Activated CD4-positive, CD25-positive, alpha-beta regulatory T cell treated with anti-CD3 and anti-CD28 coated beads, Interleukin-2, amount 50 U/mL, for 24 hours (primary cell): Measurements from ENCODE around the gene FREM1.

ENCODE experiments used
- ATAC-seq, 2 donors: fragments of 150-1000 bp; cut with Tn5 transposase; one replicate each; pipeline ENCODE4 v1.10.0; 2021; ENCODE audit warnings: mild to moderate bottlenecking in 1 of 2, moderate library complexity in 1 of 2

Gene FREM1

GRCh38 chr9:14752871-14753270 lies 157.4 kb downstream of the FREM1 start:
- ATAC-seq, result no peak

DNA sequence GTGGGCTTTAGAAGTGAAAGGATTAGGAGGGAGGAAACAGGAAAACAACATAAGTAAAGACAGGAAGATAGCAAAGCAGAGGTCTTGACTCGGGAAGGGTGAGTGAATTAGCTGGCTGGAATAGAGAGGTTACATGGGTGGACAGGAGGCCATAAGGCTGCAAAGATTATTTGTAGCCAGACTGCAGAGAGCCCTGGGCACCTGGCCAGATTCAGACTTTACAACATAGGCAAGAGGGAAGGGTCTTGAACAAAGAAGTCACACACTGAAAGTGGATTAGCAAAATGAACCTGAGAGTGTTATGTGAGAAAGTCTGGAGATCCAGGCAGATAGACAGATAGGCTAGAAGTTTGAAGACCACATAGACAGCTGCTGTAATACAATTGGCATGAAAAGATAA lies 158.0 kb downstream of the FREM1 start:
- ATAC-seq, result no peak

- no peak for ATAC-seq
Measured at GRCh38 chr9:14750821-14751220, 159.4 kb downstream of the FREM1 start.

DNA sequence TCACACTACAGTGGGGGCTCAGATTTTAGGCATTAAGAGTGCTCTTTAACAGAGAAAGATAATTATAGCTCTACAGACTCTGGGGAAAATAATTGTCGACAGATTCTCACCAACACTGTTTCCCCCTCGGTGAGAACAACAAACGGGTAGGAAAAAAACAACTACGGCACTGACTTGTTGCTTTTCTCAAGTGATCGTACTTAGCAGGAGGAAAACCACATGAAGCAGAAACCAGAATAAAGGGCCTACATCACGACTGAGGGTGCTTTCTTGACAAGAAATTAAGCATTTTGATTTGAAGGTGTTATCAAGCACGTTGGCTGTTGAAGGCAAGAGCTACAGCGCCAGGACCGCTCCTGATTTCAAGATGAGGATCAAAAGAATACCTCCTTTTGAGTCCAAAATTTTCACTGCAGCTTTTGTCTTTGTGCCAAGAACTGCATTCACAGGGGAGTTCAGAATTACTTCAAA lies 160.5 kb downstream of the FREM1 start:
- no peak for ATAC-seq

DNA sequence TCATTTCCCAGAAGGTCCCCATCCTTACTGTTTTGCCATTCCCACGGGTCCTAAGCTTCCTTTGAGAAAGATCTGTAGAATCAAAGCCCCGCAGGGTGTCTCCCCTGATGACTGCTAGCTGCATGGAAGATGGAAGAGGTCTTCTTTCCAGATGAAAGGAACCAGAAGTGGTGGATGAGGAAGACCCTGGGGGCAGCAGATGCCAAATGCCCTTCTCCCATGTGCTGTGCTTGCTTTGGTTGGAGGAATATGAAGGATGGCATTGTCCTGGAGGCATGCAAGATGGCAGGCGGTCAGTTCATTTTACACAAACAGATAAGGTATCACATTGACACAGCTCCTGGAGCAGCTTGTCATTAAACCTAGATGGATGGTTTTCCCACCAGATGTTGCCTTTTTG lies 161.9 kb downstream of the FREM1 start:
- no peak for ATAC-seq

DNA sequence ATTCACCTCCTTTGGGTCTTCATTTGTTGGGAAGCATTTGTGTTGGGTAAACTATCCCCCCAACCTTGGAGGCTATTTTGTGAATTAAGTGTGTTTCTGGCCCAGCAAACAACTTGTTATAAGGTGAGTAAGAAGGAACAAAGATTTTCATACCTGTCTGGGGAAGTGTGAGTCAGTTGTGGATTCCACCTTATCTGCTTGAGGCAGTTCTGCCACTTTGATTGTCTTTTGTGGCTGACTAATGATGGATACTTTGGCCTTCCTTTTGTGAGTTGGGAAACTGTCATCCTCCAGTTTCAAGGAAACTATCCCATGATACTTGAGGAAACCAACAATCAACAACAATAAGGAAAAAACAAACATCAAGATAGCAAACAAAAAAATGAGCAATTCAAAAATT lies 163.1 kb downstream of the FREM1 start:
- ATAC-seq, result no peak

GRCh38 chr9:14746626-14747025 lies 163.6 kb downstream of the FREM1 start:
- no peak for ATAC-seq

GRCh38 chr9:14744768-14745167 lies 165.5 kb downstream of the FREM1 start:
- no peak for ATAC-seq

DNA sequence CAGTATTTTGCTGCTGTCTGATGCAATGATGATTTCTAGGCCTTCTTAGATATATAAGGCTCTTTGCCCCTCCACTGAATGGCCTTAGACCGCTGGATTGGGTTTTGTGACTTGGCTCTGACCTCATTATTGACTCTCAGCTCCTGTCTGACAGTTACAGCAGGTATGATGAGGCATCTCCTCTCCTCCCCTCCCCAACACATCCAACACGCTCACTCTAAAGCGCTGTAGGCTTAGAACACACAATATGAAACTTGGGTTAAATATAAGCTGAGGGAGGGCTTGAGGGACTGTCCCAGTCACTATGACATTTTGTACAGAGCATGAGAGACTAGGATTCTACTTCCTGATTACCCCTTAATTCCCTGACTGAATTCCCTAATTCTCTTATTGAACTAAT lies 168.9 kb downstream of the FREM1 start:
- ATAC-seq, result no peak

DNA sequence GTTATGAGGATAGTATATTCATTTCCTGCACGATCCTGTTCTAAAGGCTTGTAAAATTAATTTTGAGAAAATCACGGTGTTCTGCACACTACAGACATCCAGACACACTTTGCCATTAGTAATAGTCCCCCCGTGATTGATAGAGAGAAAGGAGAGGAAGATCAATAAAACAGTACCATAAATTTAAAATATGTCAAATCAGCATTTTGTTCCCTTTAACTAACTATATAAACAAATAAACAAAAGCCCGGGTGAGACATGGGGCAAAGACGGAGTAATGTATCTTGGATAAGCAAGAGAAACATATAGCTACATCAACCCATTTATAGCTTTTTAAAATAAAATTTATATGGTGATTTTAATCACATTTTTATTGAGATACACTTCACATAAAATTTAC lies 177.1 kb downstream of the FREM1 start:
- no peak for ATAC-seq

GRCh38 chr9:14731294-14731981 lies 178.8 kb downstream of the FREM1 start:
- no peak for ATAC-seq

DNA sequence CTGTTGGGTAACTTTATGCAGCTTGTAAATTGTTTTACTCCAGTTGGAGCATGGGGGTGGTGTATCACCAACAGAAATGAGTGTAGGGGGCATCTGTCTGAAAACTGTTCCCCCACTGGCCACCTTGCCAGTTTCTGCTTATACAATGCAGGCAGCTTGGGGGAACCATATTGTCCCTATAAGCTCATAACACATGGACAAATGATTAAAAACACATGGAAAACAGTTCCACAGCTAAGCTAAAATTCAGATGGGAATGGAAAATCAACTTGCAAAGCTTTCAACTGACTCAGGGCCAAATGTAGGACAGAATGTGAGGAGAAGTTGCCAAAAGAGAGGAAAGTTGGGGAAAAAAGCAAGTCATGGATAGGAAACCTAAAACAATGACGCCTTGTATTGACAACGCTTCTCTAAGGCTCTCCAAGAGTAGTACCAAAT lies 179.7 kb downstream of the FREM1 start:
- no peak for ATAC-seq

DNA sequence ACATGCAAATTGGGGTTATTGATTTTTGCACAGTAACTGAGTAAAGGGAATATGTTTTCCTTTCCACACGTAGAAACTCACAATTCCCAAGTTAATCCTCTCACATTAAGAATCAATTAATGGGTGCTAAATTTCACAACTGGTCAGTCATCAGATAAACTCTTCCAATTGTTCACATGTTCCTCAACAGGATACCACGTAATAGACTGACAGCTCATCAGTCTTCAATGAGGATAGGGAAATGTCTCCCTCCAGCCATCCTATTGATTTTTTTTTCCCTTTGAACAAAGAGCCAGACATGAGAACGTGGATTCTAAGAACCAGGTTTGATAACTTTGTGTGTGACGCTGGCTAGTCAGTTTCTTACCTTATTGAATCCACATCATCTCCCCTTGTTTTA lies 186.9 kb downstream of the FREM1 start:
- no peak for ATAC-seq

GRCh38 chr9:14722391-14723035 lies 187.7 kb downstream of the FREM1 start, which contains the start of gene CER1:
Gene CER1 (minus strand): TSS chr9:14722733. CDS start chr9:14722672, 61 bp downstream.
- no peak for ATAC-seq

- no peak for ATAC-seq
Measured at GRCh38 chr9:14719231-14719923, 190.9 kb downstream of the FREM1 start.

- ATAC-seq, result no peak
Measured at GRCh38 chr9:14715102-14715501, 195.1 kb downstream of the FREM1 start.

DNA sequence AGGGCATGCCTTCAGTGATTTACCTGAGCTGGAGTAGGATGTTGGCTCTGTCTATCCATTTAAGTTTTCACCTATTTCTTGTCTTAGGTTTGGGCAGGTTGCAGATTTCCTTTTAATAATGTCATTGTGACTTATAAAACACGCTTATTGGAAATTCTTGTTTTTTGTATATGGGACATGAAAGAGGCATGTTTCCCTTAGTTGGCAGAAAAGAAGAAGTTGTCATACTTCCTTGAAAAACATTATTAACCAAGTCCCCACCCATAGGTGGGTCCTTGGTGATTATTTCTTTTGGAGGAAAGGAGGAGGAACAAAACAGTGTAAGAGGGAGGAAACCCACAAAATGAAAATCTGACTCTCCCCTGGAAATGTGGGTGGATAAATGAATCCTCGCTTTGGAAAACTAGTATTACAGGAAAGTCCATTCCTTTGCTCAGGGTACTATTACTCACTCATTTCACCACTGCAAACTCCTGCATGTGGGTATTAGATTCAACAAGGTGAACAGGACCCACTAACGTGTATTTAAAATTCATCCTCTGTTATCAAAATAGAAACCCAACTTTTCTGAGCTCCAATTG lies 197.0 kb downstream of the FREM1 start:
- ATAC-seq, result no peak

- peak; percentile 61 to 74 for ATAC-seq
Measured at GRCh38 chr9:14710804-14711203, 199.4 kb downstream of the FREM1 start.

GRCh38 chr9:14706530-14707140 lies 203.6 kb downstream of the FREM1 start:
- no peak for ATAC-seq

DNA sequence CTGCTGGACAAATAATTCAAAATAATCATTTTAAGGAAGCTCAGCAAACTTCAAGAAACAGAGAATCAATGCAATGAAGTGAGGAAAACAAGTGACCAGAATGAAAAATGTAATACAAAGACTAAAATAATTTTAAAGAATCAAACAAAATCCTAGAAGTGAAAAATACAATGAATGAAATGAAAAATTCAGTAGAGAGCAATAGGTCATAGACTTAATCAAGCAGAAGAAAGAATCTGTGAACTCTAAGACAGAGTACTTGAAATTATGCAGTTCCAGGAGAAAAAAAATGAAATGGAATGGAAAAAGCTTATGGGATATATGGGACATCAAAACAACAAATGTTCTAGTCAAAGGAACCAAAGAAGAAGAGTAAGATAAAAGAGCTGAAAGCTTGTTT lies 205.1 kb downstream of the FREM1 start:
- no peak for ATAC-seq

DNA sequence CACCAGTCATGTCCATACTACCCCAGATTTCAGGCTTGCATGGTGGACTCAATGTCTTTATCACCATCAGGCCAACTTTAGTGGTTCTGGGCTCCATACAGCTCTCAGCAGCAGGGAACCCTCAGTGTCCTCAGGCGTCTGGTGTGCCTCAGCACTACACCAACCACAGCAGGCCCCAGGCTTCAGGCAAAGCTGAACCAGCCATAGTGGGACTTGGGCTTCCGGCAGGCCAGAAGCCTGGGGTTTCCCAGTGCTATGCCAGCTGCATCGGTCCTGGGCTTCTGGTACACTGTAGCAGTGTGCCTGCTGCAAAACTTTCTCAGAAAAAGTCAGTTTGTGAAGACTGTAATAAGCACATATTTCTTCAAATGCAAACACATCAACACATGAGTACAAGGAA lies 205.9 kb downstream of the FREM1 start:
- no peak for ATAC-seq

DNA sequence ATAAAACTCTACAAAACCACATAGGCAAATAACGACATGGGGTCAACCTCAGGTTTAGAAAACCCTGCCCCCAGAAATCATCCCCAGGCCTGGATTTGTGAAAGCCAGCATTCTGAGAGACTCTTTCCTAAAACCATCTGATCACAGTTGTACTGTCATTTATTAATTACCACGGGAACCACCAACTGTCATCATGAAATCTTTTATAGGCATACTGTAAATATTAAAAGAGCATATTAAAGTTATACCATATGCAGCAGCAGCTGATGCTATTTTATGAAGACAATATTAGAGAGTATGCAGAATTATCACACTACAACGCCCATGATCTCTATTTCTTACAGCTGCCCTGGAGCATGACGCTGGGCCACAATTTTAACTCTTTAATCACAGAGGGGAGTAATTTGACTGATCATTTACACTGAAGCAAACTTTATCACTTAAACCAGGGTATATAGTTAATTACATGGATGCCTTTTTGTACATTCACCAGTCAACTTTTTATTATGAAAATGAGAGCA lies 208.0 kb downstream of the FREM1 start:
- ATAC-seq, result no peak
